Loucy (cell line): ENCODE results near the gene SECISBP2.

Experiments used
- H2AFZ ChIP-seq: fragments of 200-600 bp; sonication (generic); 2 replicates; pipeline ENCODE4 v1.6.0; 2016; ENCODE audit warnings: antibody characterized with exemption, mild to moderate bottlenecking, low read length, moderate library complexity
- H3F3A ChIP-seq: fragments of 200-600 bp; 2 replicates; pipeline ENCODE4 v1.6.0; 2016; ENCODE audit warnings: antibody characterized with exemption, low read depth, mild to moderate bottlenecking
- H3K27me3 ChIP-seq: fragments of 200-600 bp; sonication (generic); 2 replicates; pipeline ENCODE4 v1.6.1; 2014; ENCODE audit warnings: low read length, mild to moderate bottlenecking; ENCODE audit not compliant: insufficient read depth, poor library complexity, severe bottlenecking
- H3K36me3 ChIP-seq: fragments of 200-600 bp; sonication (generic); 2 replicates; pipeline ENCODE4 v1.6.1; 2016; ENCODE audit warnings: low read length; ENCODE audit not compliant: insufficient read depth
- H3K4me1 ChIP-seq: fragments of 200-600 bp; sonication (generic); 2 replicates; pipeline ENCODE4 v1.5.1; 2014; ENCODE audit warnings: low read length, mild to moderate bottlenecking; ENCODE audit not compliant: insufficient read depth, poor library complexity, severe bottlenecking
- H3K4me2 ChIP-seq: fragments of 200-600 bp; sonication (generic); 2 replicates; pipeline ENCODE4 v1.6.0; 2014; ENCODE audit warnings: antibody characterized with exemption, low read length, low read depth, mild to moderate bottlenecking; ENCODE audit not compliant: poor library complexity, severe bottlenecking
- H3K4me3 ChIP-seq: fragments of 200-600 bp; sonication (generic); 2 replicates; pipeline ENCODE4 v1.5.1; 2014; ENCODE audit warnings: low read length, mild to moderate bottlenecking, mixed read lengths; ENCODE audit not compliant: poor library complexity, severe bottlenecking
- H3K79me2 ChIP-seq: fragments of 200-600 bp; sonication (generic); 2 replicates; pipeline ENCODE4 v1.6.1; 2014; ENCODE audit warnings: low read length; ENCODE audit not compliant: insufficient read depth
- H3K9ac ChIP-seq: fragments of 200-600 bp; sonication (generic); 2 replicates; pipeline ENCODE4 v1.6.0; 2014; ENCODE audit warnings: mild to moderate bottlenecking, low read depth, low read length, moderate library complexity; ENCODE audit not compliant: poor library complexity, severe bottlenecking
- H3K9me2 ChIP-seq: fragments of 200-600 bp; sonication (generic); replicated peaks from 2 replicates; pipeline ENCODE4 v1.6.1; 2016; ENCODE audit warnings: low read depth, low read length, mixed read lengths
- H3K9me3 ChIP-seq: fragments of 200-600 bp; sonication (generic); 2 replicates; pipeline ENCODE4 v1.6.1; 2014; ENCODE audit warnings: mild to moderate bottlenecking, antibody characterized with exemption, low read length, low read depth; ENCODE audit not compliant: insufficient read depth
- H4K20me1 ChIP-seq: fragments of 200-600 bp; sonication (generic); 2 replicates; pipeline ENCODE4 v1.6.0; 2014; ENCODE audit warnings: antibody characterized with exemption, low read length, mild to moderate bottlenecking; ENCODE audit not compliant: insufficient read depth, poor library complexity, severe bottlenecking
- EZH2phosphoT487 ChIP-seq: fragments of 200-600 bp; IDR thresholded peaks from 2 replicates; pipeline ENCODE4 v1.6.1; 2018; ENCODE audit warnings: antibody characterized with exemption, mild to moderate bottlenecking, moderate library complexity, borderline replicate concordance
- TF ChIP-seq, protein P1 (sequence below): fragments of 200-600 bp; sonication (generic); conservative IDR thresholded peaks from 2 replicates; pipeline ENCODE4 v1.5.1; 2014; ENCODE audit warnings: mild to moderate bottlenecking, antibody characterized with exemption, low read length

The SECISBP2 gene

DNA sequence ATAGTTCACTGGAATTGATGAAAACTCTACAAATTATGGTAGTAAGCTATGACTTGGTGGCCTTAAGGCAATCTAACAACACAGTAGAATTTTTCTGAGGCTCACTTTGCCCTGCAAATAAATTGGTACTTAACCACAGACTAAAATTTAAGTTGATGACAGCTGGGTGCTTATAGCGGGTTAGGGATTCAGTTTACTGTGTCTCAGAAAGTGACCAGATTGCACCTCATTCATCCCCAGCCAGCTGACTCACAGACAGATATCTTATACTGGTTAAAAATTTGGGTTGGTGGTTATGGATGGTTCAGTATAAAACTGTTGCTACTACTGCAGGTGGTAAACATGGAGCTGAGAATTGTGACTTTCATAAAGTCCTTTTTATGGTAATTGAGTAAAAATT lies 4.5 kb upstream of the SECISBP2 start:
- peaks cover 31% of the 10 kb centered on the region for H3F3A ChIP-seq
- H3K9me3 ChIP-seq: no peaks in the 10 kb centered on the region
- TF ChIP-seq EZH2phosphoT487: no peak
- TF ChIP-seq, protein P1, sequence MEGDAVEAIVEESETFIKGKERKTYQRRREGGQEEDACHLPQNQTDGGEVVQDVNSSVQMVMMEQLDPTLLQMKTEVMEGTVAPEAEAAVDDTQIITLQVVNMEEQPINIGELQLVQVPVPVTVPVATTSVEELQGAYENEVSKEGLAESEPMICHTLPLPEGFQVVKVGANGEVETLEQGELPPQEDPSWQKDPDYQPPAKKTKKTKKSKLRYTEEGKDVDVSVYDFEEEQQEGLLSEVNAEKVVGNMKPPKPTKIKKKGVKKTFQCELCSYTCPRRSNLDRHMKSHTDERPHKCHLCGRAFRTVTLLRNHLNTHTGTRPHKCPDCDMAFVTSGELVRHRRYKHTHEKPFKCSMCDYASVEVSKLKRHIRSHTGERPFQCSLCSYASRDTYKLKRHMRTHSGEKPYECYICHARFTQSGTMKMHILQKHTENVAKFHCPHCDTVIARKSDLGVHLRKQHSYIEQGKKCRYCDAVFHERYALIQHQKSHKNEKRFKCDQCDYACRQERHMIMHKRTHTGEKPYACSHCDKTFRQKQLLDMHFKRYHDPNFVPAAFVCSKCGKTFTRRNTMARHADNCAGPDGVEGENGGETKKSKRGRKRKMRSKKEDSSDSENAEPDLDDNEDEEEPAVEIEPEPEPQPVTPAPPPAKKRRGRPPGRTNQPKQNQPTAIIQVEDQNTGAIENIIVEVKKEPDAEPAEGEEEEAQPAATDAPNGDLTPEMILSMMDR: no peak
- peaks cover 58% of the 10 kb centered on the region for H3K4me1 ChIP-seq
- H3K9me2 ChIP-seq: no peaks in the 10 kb centered on the region
- H3K79me2 ChIP-seq: peaks cover 86% of the 10 kb centered on the region
- peaks cover 56% of the 10 kb centered on the region for H3K36me3 ChIP-seq
- peak overlapping the region; percentile 95 for H3K9ac ChIP-seq
- H2AFZ ChIP-seq: no peak overlapping the region
- peak overlapping the region; percentile 90 for H3K4me2 ChIP-seq
- H3K27me3 ChIP-seq: peaks cover 8% of the 10 kb centered on the region
- peak overlapping the region; percentile 98 for H3K4me3 ChIP-seq
- peaks cover 68% of the 10 kb centered on the region for H4K20me1 ChIP-seq

- H3K4me1 ChIP-seq: peaks cover 62% of the 10 kb centered on the region
- H3K9ac ChIP-seq: peak overlapping the region; percentile 95
These were observed 3.3 kb upstream of the SECISBP2 start for GRCh38 chr9:89314955-89315354.

GRCh38 chr9:89315482-89315881 lies 2.8 kb upstream of the SECISBP2 start:
- Histone ChIP-seq H3K4me3 (peak overlapping the region; percentile 98), H3K79me2 (peaks cover 89% of the 10 kb centered on the region), H3K4me2 (peak overlapping the region; percentile 90), H3K9ac (peak overlapping the region; percentile 95), H3K36me3 (peaks cover 56% of the 10 kb centered on the region), H3K4me1 (peaks cover 65% of the 10 kb centered on the region), H2AFZ (no peak overlapping the region), H3K9me2 (no peaks in the 10 kb centered on the region), H3K9me3 (no peaks in the 10 kb centered on the region), H3F3A (peaks cover 36% of the 10 kb centered on the region), H3K27me3 (peaks cover 8% of the 10 kb centered on the region), H4K20me1 (peaks cover 75% of the 10 kb centered on the region)
- no peak for TF ChIP-seq EZH2phosphoT487
- TF ChIP-seq, protein P1: no peak

More at GRCh38 chr9:89314955-89315354, 3.3 kb upstream of the SECISBP2 start:
- H3K4me3 ChIP-seq: peak overlapping the region; percentile 98
- peaks cover 36% of the 10 kb centered on the region for H3F3A ChIP-seq
- peaks cover 88% of the 10 kb centered on the region for H3K79me2 ChIP-seq
- H3K36me3 ChIP-seq: peaks cover 56% of the 10 kb centered on the region
- H3K9me2 ChIP-seq: no peaks in the 10 kb centered on the region
- no peak overlapping the region for H2AFZ ChIP-seq
- peaks cover 75% of the 10 kb centered on the region for H4K20me1 ChIP-seq
- H3K9me3 ChIP-seq: no peaks in the 10 kb centered on the region
- peaks cover 8% of the 10 kb centered on the region for H3K27me3 ChIP-seq
- peak overlapping the region; percentile 90 for H3K4me2 ChIP-seq
- TF ChIP-seq, protein P1: no peak
- TF ChIP-seq EZH2phosphoT487: no peak
